Trophoblast cell (in vitro differentiated cells and primary cell): ENCODE results near the gene SLC7A14.
A peak's percentile ranks its signal among the peaks of the same experiment; 100 is the strongest.

Experiments
- DNase-seq, 2 donors: peaks; one replicate each; pipeline ENCODE4 v3.0.0-alpha.2; 2016
- H2AFZ ChIP-seq: 2 replicates; pipeline ENCODE4 v1.6.1; 2013; ENCODE audit warnings: low read length, moderate library complexity, mild to moderate bottlenecking; ENCODE audit not compliant: insufficient read depth, poor library complexity
- H2AK5ac ChIP-seq: 2 replicates; pipeline ENCODE4 v1.6.1; 2013; ENCODE audit warnings: mild to moderate bottlenecking, low read length
- H2BK120ac ChIP-seq: 2 replicates; pipeline ENCODE4 v1.6.1; 2013; ENCODE audit warnings: low read length, mild to moderate bottlenecking, moderate library complexity; ENCODE audit not compliant: insufficient read depth, poor library complexity
- H2BK12ac ChIP-seq: 2 replicates; pipeline ENCODE4 v1.6.1; 2013; ENCODE audit warnings: mild to moderate bottlenecking, low read length, moderate library complexity
- H2BK5ac ChIP-seq: 2 replicates; pipeline ENCODE4 v1.6.1; 2013; ENCODE audit warnings: low read length, low read depth, moderate library complexity, mild to moderate bottlenecking; ENCODE audit not compliant: poor library complexity
- H3K14ac ChIP-seq: 2 replicates; pipeline ENCODE4 v1.6.1; 2013; ENCODE audit warnings: mild to moderate bottlenecking, low read length
- H3K18ac ChIP-seq: 2 replicates; pipeline ENCODE4 v1.6.1; 2013; ENCODE audit warnings: mild to moderate bottlenecking, low read length
- H3K23ac ChIP-seq: 2 replicates; pipeline ENCODE4 v1.6.1; 2013; ENCODE audit warnings: low read length
- H3K27ac ChIP-seq: 2 replicates; pipeline ENCODE4 v1.5.1; 2013; ENCODE audit warnings: low read depth, mild to moderate bottlenecking, inconsistent platforms, low read length, moderate library complexity
- H3K27me3 ChIP-seq: 2 replicates; pipeline ENCODE4 v1.6.1; 2013; ENCODE audit warnings: inconsistent platforms, mild to moderate bottlenecking, low read length, moderate library complexity; ENCODE audit not compliant: insufficient read depth
- H3K36me3 ChIP-seq, 2 experiments: 1 replicate in 1 of 2; 2 replicates in 1 of 2; pipeline ENCODE4 v1.6.1; 2013; ENCODE audit warnings: low read length in 2 of 2, mild to moderate bottlenecking in 2 of 2, moderate library complexity in 1 of 2; ENCODE audit not compliant: insufficient read depth in 2 of 2, control insufficient read depth in 1 of 2
- H3K4ac ChIP-seq: 2 replicates; pipeline ENCODE4 v1.6.1; 2013; ENCODE audit warnings: low read depth, mild to moderate bottlenecking, low read length, moderate library complexity
- H3K4me1 ChIP-seq, 2 experiments: 1 replicate in 1 of 2; 2 replicates in 1 of 2; pipeline ENCODE4 v1.6.1; 2013; ENCODE audit warnings: low read length in 2 of 2, mild to moderate bottlenecking in 2 of 2, moderate library complexity in 1 of 2; ENCODE audit not compliant: insufficient read depth in 2 of 2, control insufficient read depth in 1 of 2
- H3K4me2 ChIP-seq: 2 replicates; pipeline ENCODE4 v1.6.1; 2013; ENCODE audit warnings: inconsistent platforms, mild to moderate bottlenecking, low read length, moderate library complexity
- H3K4me3 ChIP-seq: 2 replicates; pipeline ENCODE4 v1.5.1; 2013; ENCODE audit warnings: mild to moderate bottlenecking, low read depth, low read length, inconsistent platforms
- H3K79me1 ChIP-seq: one replicate; pipeline ENCODE4 v1.6.1; 2013; ENCODE audit warnings: low read length
- H3K79me2 ChIP-seq: 2 replicates; pipeline ENCODE4 v1.6.1; 2013; ENCODE audit warnings: low read length, mild to moderate bottlenecking; ENCODE audit not compliant: control insufficient read depth, insufficient read depth, poor library complexity
- H3K9ac ChIP-seq: 2 replicates; pipeline ENCODE4 v1.6.1; 2013; ENCODE audit warnings: mild to moderate bottlenecking, low read length
- H3K9me3 ChIP-seq: 2 replicates; pipeline ENCODE4 v1.6.1; 2013; ENCODE audit warnings: low read depth, mild to moderate bottlenecking, control low read depth, inconsistent platforms, low read length; ENCODE audit not compliant: insufficient read depth
- H4K12ac ChIP-seq: 2 replicates; pipeline ENCODE4 v1.6.1; 2013; ENCODE audit warnings: low read depth, mild to moderate bottlenecking, low read length, moderate library complexity
- H4K8ac ChIP-seq: 2 replicates; pipeline ENCODE4 v1.6.1; 2013; ENCODE audit warnings: low read depth, mild to moderate bottlenecking, low read length, moderate library complexity
- H4K91ac ChIP-seq: one replicate; pipeline ENCODE4 v1.6.1; 2013; ENCODE audit warnings: low read depth, mild to moderate bottlenecking, low read length, moderate library complexity
- WGBS: extraction: QIAGEN DNeasy Blood & Tissue Kit; methylation state at CpG from one replicate; pipeline ENCODE4 v1.1.7; 2013; ENCODE audit warnings: missing lambda C conversion rate; ENCODE audit not compliant: insufficient read length, insufficient coverage; ENCODE audit errors: extremely low coverage; 5-methylcytosine and 5-hydroxymethylcytosine counted together

SLC7A14 gene

GRCh38 chr3:170465955-170466354 lies 119.9 kb downstream of the SLC7A14 start:
- no peak overlapping the region for H4K12ac ChIP-seq
- H3K27ac ChIP-seq, result no peak overlapping the region
- no peaks in the 10 kb centered on the region for H3K9me3 ChIP-seq
- H3K14ac ChIP-seq, result no peak overlapping the region
- no peak overlapping the region for H3K18ac ChIP-seq
- no peak overlapping the region for H2BK12ac ChIP-seq
- H2AK5ac ChIP-seq, result no peak overlapping the region
- H3K79me2 ChIP-seq, result no peaks in the 10 kb centered on the region
- no peaks in the 10 kb centered on the region for H3K36me3 ChIP-seq
- H3K79me1 ChIP-seq, result no peaks in the 10 kb centered on the region
- H4K91ac ChIP-seq, result no peak overlapping the region
- H2AFZ ChIP-seq, result no peak overlapping the region
- no peak for DNase-seq
- no peak overlapping the region for H3K4me3 ChIP-seq
- no peak overlapping the region for H2BK120ac ChIP-seq
- H3K9ac ChIP-seq, result no peak overlapping the region
- no peaks in the 10 kb centered on the region for H3K4me1 ChIP-seq
- H2BK5ac ChIP-seq, result no peak overlapping the region
- no peak overlapping the region for H4K8ac ChIP-seq
- no peak overlapping the region for H3K4me2 ChIP-seq
- no peak overlapping the region for H3K23ac ChIP-seq
- no peak overlapping the region for H3K4ac ChIP-seq
- no peaks in the 10 kb centered on the region for H3K27me3 ChIP-seq
- no CpG with 5 or more reads among the region's 3 CpGs for WGBS

- no peak overlapping the region for H3K4ac ChIP-seq
- no peak overlapping the region for H2BK5ac ChIP-seq
Observed at GRCh38 chr3:170463011-170463410, 122.9 kb downstream of the SLC7A14 start.

GRCh38 chr3:170458285-170458684 lies 127.6 kb downstream of the SLC7A14 start:
- Histone ChIP-seq H3K14ac (no peak overlapping the region), H3K4ac (no peak overlapping the region), H3K79me2 (no peaks in the 10 kb centered on the region), H2BK5ac (no peak overlapping the region), H3K36me3 (no peaks in the 10 kb centered on the region), H2BK12ac (no peak overlapping the region), H4K12ac (no peak overlapping the region), H3K4me3 (no peak overlapping the region), H3K27me3 (no peaks in the 10 kb centered on the region), H3K9ac (no peak overlapping the region), H3K18ac (no peak overlapping the region), H2AK5ac (no peak overlapping the region), H3K23ac (no peak overlapping the region), H4K8ac (no peak overlapping the region), H2AFZ (no peak overlapping the region), H4K91ac (no peak overlapping the region), H3K9me3 (no peaks in the 10 kb centered on the region), H3K79me1 (no peaks in the 10 kb centered on the region), H3K4me2 (no peak overlapping the region), H2BK120ac (no peak overlapping the region), H3K27ac (no peak overlapping the region), H3K4me1 (no peaks in the 10 kb centered on the region)
- no peak for DNase-seq
- no CpG with 5 or more reads among the region's 4 CpGs for WGBS

More at GRCh38 chr3:170463011-170463410, 122.9 kb downstream of the SLC7A14 start:
- Histone ChIP-seq H4K12ac (no peak overlapping the region), H3K4me1 (no peaks in the 10 kb centered on the region), H3K27ac (no peak overlapping the region), H3K79me2 (no peaks in the 10 kb centered on the region), H3K9ac (no peak overlapping the region), H4K8ac (no peak overlapping the region), H3K4me2 (no peak overlapping the region), H3K18ac (no peak overlapping the region), H3K36me3 (no peaks in the 10 kb centered on the region), H2BK120ac (no peak overlapping the region), H3K27me3 (no peaks in the 10 kb centered on the region), H3K4me3 (no peak overlapping the region), H3K23ac (no peak overlapping the region), H2AFZ (no peak overlapping the region), H3K14ac (no peak overlapping the region), H2BK12ac (no peak overlapping the region), H4K91ac (no peak overlapping the region), H2AK5ac (no peak overlapping the region), H3K79me1 (no peaks in the 10 kb centered on the region), H3K9me3 (no peaks in the 10 kb centered on the region)
- DNase-seq, result peak; percentile 58 to 78
- WGBS, result no CpG with 5 or more reads among the region's 4 CpGs

- Histone ChIP-seq H3K4me2 (no peak overlapping the region), H2BK120ac (no peak overlapping the region), H2AFZ (no peak overlapping the region), H3K23ac (no peak overlapping the region), H3K4me3 (no peak overlapping the region), H3K4me1 (no peaks in the 10 kb centered on the region), H4K91ac (no peak overlapping the region), H3K14ac (no peak overlapping the region), H3K9ac (no peak overlapping the region), H2BK12ac (no peak overlapping the region), H3K18ac (no peak overlapping the region), H3K27me3 (no peaks in the 10 kb centered on the region), H3K27ac (no peak overlapping the region), H3K4ac (no peak overlapping the region), H3K79me1 (no peaks in the 10 kb centered on the region), H3K9me3 (no peaks in the 10 kb centered on the region), H2AK5ac (no peak overlapping the region), H4K12ac (no peak overlapping the region), H3K36me3 (no peaks in the 10 kb centered on the region), H2BK5ac (no peak overlapping the region), H3K79me2 (no peaks in the 10 kb centered on the region), H4K8ac (no peak overlapping the region)
- WGBS, result no CpG with 5 or more reads among the region's 6 CpGs
- no peak for DNase-seq
Observed at GRCh38 chr3:170454509-170454908, 131.4 kb downstream of the SLC7A14 start.
